Measurements from ENCODE around the gene ARAP3. TPM values are rescaled to one million over a fixed set of nuclear protein-coding genes. Genes with fewer than 3 reads are reported as not detected.

The ARAP3 gene
- total and polyA plus RNA-seq, 2 donors (not counting 3 experiments of a cell fraction or from before 2014, with no cell fraction given) = 60.6 to 136 TPM

DNA sequence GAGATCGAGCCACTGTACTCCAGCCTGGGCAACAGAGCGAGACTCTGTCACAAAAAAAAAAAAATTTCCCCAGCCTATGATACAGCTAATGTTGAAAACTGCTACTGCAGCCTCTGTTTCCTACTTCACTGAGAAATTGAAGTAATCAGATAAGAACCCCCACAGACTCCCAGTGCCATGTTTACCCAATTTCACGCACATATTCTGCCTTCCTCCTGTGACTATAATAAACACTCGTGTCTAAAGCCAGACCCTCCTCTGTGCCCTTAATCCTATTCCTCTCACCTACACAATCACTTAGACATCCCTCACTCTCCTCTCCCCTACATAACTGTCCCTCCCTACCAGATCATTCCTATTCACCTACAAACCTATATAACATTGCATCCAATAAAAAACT, 6.4 kb downstream of the ARAP3 start:
- Histone ChIP-seq H3K4me2 (ENCODE audit: insufficient read depth, low read length) (no peak overlapping the region), H3K9me1 (replicated peaks; ENCODE audit: control insufficient read depth, extremely low read depth, insufficient read depth, low read length) (no peaks in the 10 kb centered on the region), H2AFZ (ENCODE audit: low read depth, low read length) (no peak overlapping the region), H3K4me3 (replicated peaks in 1 of 3; ENCODE audit: insufficient read depth in 1 of 3, low read depth in 1 of 3, low read length in 3 of 3) (no peak overlapping the region), H3K79me2 (ENCODE audit: control insufficient read depth, insufficient read depth, low read length) (peaks cover 55% of the 10 kb centered on the region), H3K9ac (replicated peaks; ENCODE audit: extremely low read depth, insufficient read depth, low read length) (no peak overlapping the region), H4K20me1 (replicated peaks; ENCODE audit: control insufficient read depth, extremely low read depth, insufficient read depth, low read length) (no peaks in the 10 kb centered on the region), H3K4me1 (ENCODE audit: control insufficient read depth, extremely low read depth, insufficient read depth, low read length) (peaks cover 50% of the 10 kb centered on the region), H3K36me3 (ENCODE audit: control insufficient read depth in 2 of 2, extremely low read depth in 1 of 2, insufficient read depth in 2 of 2, low read length in 2 of 2) (peaks cover 14 to 36% of the 10 kb centered on the region in 2 experiments), H3K27me3 (ENCODE audit: control insufficient read depth in 2 of 2, insufficient read depth in 2 of 2, low read length in 2 of 2) (no peaks in the 10 kb centered on the region), H3K27ac (ENCODE audit: insufficient read depth, low read depth, low read length) (no peak overlapping the region), H3K9me3 (replicated peaks; ENCODE audit: control insufficient read depth, insufficient read depth, low read length) (no peaks in the 10 kb centered on the region)
- TF ChIP-seq POLR2A (IDR thresholded peaks at IDR 0.05; ENCODE audit: low read depth, low read length) = peak; percentile 10
- no peak for TF ChIP-seq GATA2 (IDR thresholded peaks at IDR 0.05; ENCODE audit: insufficient read depth, insufficient read length, low read depth, low read length)
- no peak for TF ChIP-seq JUN (IDR thresholded peaks at IDR 0.05; ENCODE audit: borderline replicate concordance, insufficient read depth, insufficient read length, low read depth)
- POLR2A ChIA-PET = no interaction called here
- no TSS peak for BruUV-seq (replicated peaks)
- dilution Hi-C loops (cut with MboI; ENCODE audit: extremely low pct_ligation_motif_present, low sequenced_read_pairs) (no loop called here), intact Hi-C loops (cut with micrococcal nuclease) (no loop called here)
- DNase-seq (ENCODE audit: low read depth, low spot score) (no peak), FAIRE-seq (peak; percentile 28)
- CTCF ChIA-PET = interaction anchor here (1.2 to 2.7 kb wide), 7 partner anchors 8 to 285 kb away, joined by 3 to 16 read pairs (median 5); partner anchors contain the start of gene PCDH1

DNA sequence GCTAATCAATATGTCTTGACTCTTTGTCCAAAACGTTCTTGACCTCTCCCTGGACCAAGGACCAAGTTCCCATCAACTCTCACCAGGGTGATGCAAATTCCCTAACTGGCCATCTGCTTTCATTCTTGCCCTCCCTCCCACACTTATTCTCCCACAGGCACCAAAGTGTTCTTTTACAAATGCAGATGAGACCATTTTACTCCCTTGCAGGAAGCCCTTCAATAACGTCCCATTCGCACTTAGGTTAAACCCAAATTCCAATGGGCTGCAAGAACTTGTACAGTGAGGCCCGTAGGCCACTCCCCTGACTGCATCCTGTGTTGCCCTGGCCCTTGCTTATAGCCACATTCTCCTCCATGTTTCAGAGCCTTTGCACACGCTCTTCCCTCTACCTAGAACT, 7.3 kb downstream of the ARAP3 start:
- no TSS peak for BruUV-seq (replicated peaks)
- peaks cover 18 to 45% of the 10 kb centered on the region in 2 experiments for H3K36me3 ChIP-seq (ENCODE audit: control insufficient read depth in 2 of 2, extremely low read depth in 1 of 2, insufficient read depth in 2 of 2, low read length in 2 of 2)

More for the DNA sequence above, 7.3 kb downstream of the ARAP3 start:
- Histone ChIP-seq H3K4me3 (replicated peaks in 1 of 3; ENCODE audit: insufficient read depth in 1 of 3, low read depth in 1 of 3, low read length in 3 of 3) (no peak overlapping the region), H3K27me3 (ENCODE audit: control insufficient read depth in 2 of 2, insufficient read depth in 2 of 2, low read length in 2 of 2) (no peaks in the 10 kb centered on the region), H3K9me1 (replicated peaks; ENCODE audit: control insufficient read depth, extremely low read depth, insufficient read depth, low read length) (no peaks in the 10 kb centered on the region), H3K4me1 (ENCODE audit: control insufficient read depth, extremely low read depth, insufficient read depth, low read length) (peaks cover 41% of the 10 kb centered on the region), H4K20me1 (replicated peaks; ENCODE audit: control insufficient read depth, extremely low read depth, insufficient read depth, low read length) (no peaks in the 10 kb centered on the region), H3K9me3 (replicated peaks; ENCODE audit: control insufficient read depth, insufficient read depth, low read length) (no peaks in the 10 kb centered on the region), H3K79me2 (ENCODE audit: control insufficient read depth, insufficient read depth, low read length) (peaks cover 49% of the 10 kb centered on the region), H3K27ac (ENCODE audit: insufficient read depth, low read depth, low read length) (no peak overlapping the region), H3K9ac (replicated peaks; ENCODE audit: extremely low read depth, insufficient read depth, low read length) (no peak overlapping the region), H3K4me2 (ENCODE audit: insufficient read depth, low read length) (no peak overlapping the region), H2AFZ (ENCODE audit: low read depth, low read length) (no peak overlapping the region)
- TF ChIP-seq EZH2 (IDR thresholded peaks at IDR 0.05; ENCODE audit: borderline replicate concordance, low read depth, low read length, severe bottlenecking) (no peak), POLR2A (IDR thresholded peaks at IDR 0.05; ENCODE audit: low read depth, low read length) (no peak), GATA2 (IDR thresholded peaks at IDR 0.05; ENCODE audit: insufficient read depth, insufficient read length, low read depth, low read length) (no peak), JUN (IDR thresholded peaks at IDR 0.05; ENCODE audit: borderline replicate concordance, insufficient read depth, insufficient read length, low read depth) (no peak), FOS (IDR thresholded peaks at IDR 0.05; ENCODE audit: borderline replicate concordance, insufficient read depth, low read length) (no peak), MYC (IDR thresholded peaks at IDR 0.05; ENCODE audit: low read depth, low read length) (no peak), POLR2AphosphoS5 (IDR thresholded peaks at IDR 0.05; ENCODE audit: insufficient read depth, low read depth, low read length) (no peak)
- TF ChIP-seq, protein P1, sequence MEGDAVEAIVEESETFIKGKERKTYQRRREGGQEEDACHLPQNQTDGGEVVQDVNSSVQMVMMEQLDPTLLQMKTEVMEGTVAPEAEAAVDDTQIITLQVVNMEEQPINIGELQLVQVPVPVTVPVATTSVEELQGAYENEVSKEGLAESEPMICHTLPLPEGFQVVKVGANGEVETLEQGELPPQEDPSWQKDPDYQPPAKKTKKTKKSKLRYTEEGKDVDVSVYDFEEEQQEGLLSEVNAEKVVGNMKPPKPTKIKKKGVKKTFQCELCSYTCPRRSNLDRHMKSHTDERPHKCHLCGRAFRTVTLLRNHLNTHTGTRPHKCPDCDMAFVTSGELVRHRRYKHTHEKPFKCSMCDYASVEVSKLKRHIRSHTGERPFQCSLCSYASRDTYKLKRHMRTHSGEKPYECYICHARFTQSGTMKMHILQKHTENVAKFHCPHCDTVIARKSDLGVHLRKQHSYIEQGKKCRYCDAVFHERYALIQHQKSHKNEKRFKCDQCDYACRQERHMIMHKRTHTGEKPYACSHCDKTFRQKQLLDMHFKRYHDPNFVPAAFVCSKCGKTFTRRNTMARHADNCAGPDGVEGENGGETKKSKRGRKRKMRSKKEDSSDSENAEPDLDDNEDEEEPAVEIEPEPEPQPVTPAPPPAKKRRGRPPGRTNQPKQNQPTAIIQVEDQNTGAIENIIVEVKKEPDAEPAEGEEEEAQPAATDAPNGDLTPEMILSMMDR (IDR thresholded peaks at IDR 0.05; ENCODE audit: extremely low read depth in 1 of 2, insufficient read depth in 1 of 2, low read depth in 1 of 2, low read length in 2 of 2) = no peak
- TF ChIP-seq, protein P2, sequence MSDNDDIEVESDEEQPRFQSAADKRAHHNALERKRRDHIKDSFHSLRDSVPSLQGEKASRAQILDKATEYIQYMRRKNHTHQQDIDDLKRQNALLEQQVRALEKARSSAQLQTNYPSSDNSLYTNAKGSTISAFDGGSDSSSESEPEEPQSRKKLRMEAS (IDR thresholded peaks at IDR 0.05; ENCODE audit: insufficient read depth, insufficient read length) = no peak
- DNase-seq (ENCODE audit: low read depth, low spot score) (no peak), FAIRE-seq (no peak)
- dilution Hi-C loops (cut with MboI; ENCODE audit: extremely low pct_ligation_motif_present, low sequenced_read_pairs) = no loop called here
- CTCF ChIA-PET = no interaction called here
- intact Hi-C loops (cut with micrococcal nuclease) = no loop called here
- POLR2A ChIA-PET = no interaction called here

Data from endothelial cell of umbilical vein (primary cell).